WTC11 (cell line): Measurements from ENCODE around the gene PARP2. TPM values are rescaled to one million over a fixed set of nuclear protein-coding genes. Genes with fewer than 3 reads are reported as not detected.
"Not testable (repeated sequence)": the region's sequence is repeated elsewhere in the genome, so short reads cannot be mapped to it uniquely, and the experiment has no call there.

Experiments
- ATAC-seq: fragments of 200-7000 bp; cut with Tn5 transposase; 2 replicates; pipeline ENCODE4 v1.10.0; 2021; ENCODE audit warnings: mild to moderate bottlenecking, moderate library complexity
- CTCF ChIA-PET: fragments of 300-600 bp; sonication (Branson Sonifier 250); formaldehyde crosslinking; loops from one replicate; lab custom pipeline; 2021; ENCODE audit warnings: antibody characterized with exemption; lab: Charles Lee
- POLR2A ChIA-PET: fragments of 350-600 bp; sonication (Branson Sonifier 250); formaldehyde crosslinking; loops from one replicate; lab custom pipeline; 2021; ENCODE audit warnings: antibody characterized with exemption; lab: Charles Lee
- DNase-seq: peaks from one replicate; pipeline ENCODE4 v3.0.0; 2021; ENCODE audit warnings: low spot score
- H3K27ac Mint-ChIP-seq: 2 replicates; pipeline ENCODE4 v1.8.0; 2021; ENCODE audit warnings: mixed read lengths
- H3K27me3 Mint-ChIP-seq: 2 replicates; pipeline ENCODE4 v1.8.0; 2021; ENCODE audit warnings: low read depth, mild to moderate bottlenecking, moderate library complexity, mixed read lengths
- H3K36me3 Mint-ChIP-seq: 2 replicates; pipeline ENCODE4 v1.8.0; 2021; ENCODE audit warnings: mixed read lengths
- H3K4me1 Mint-ChIP-seq: 2 replicates; pipeline ENCODE4 v1.8.0; 2022; ENCODE audit warnings: mixed read lengths
- H3K4me3 Mint-ChIP-seq: 2 replicates; pipeline ENCODE4 v1.8.0; 2021; ENCODE audit warnings: mild to moderate bottlenecking, moderate library complexity, mixed read lengths
- H3K9me3 Mint-ChIP-seq: 2 replicates; pipeline ENCODE4 v1.8.0; 2021; ENCODE audit warnings: mixed read lengths
- ATF2 ChIP-seq: sonication (generic); formaldehyde crosslinking; IDR thresholded peaks from 2 replicates; pipeline ENCODE4 v1.8.1; 2022; ENCODE audit warnings: low read depth, missing genetic modification reagents, borderline replicate concordance
- CTCF ChIP-seq: fragments of 200-600 bp; IDR thresholded peaks from 2 replicates; pipeline ENCODE4 v1.8.0; 2022; ENCODE audit warnings: antibody characterized with exemption
- HMGA2 ChIP-seq: fragments of 250-450 bp; sonication (Bioruptor Pico); IDR thresholded peaks from 2 replicates; pipeline ENCODE4 v1.4.0; 2021; ENCODE audit warnings: mild to moderate bottlenecking, moderate library complexity
- KAT7 ChIP-seq: sonication (generic); formaldehyde crosslinking; IDR thresholded peaks from 2 replicates; pipeline ENCODE4 v1.8.1; 2023; ENCODE audit warnings: missing genetic modification reagents, mild to moderate bottlenecking, borderline replicate concordance
- MXD4 ChIP-seq: fragments of 250-450 bp; sonication (Bioruptor Pico); IDR thresholded peaks from 2 replicates; pipeline ENCODE4 v1.8.0; 2021; ENCODE audit warnings: mild to moderate bottlenecking, moderate library complexity, borderline replicate concordance
- MYBL2 ChIP-seq: sonication (generic); formaldehyde crosslinking; IDR thresholded peaks from 2 replicates; pipeline ENCODE4 v1.8.1; 2023; ENCODE audit warnings: mild to moderate bottlenecking, moderate library complexity, missing genetic modification reagents
- NFATC4 ChIP-seq: fragments of 250-450 bp; sonication (Bioruptor Pico); IDR thresholded peaks from 2 replicates; pipeline ENCODE4 v1.9.0; 2021; ENCODE audit warnings: mild to moderate bottlenecking
- NFE2L1 ChIP-seq: sonication (generic); formaldehyde crosslinking; IDR thresholded peaks from 2 replicates; pipeline ENCODE4 v1.8.1; 2023; ENCODE audit warnings: missing genetic modification reagents
- NR1H2 ChIP-seq: sonication (generic); formaldehyde crosslinking; IDR thresholded peaks from 2 replicates; pipeline ENCODE4 v1.9.0; 2021; ENCODE audit warnings: mild to moderate bottlenecking, moderate library complexity, missing genetic modification reagents
- NR2C2 ChIP-seq: sonication (generic); formaldehyde crosslinking; IDR thresholded peaks from 2 replicates; pipeline ENCODE4 v1.8.0; 2022; ENCODE audit warnings: mild to moderate bottlenecking, missing genetic modification reagents
- RELA ChIP-seq: sonication (generic); formaldehyde crosslinking; IDR thresholded peaks from 2 replicates; pipeline ENCODE4 v1.8.1; 2022; ENCODE audit warnings: missing genetic modification reagents, mild to moderate bottlenecking, borderline replicate concordance
- SMAD3 ChIP-seq: sonication (generic); formaldehyde crosslinking; IDR thresholded peaks from 2 replicates; pipeline ENCODE4 v1.8.0; 2022; ENCODE audit warnings: missing genetic modification reagents, mild to moderate bottlenecking, borderline replicate concordance
- SMAD4 ChIP-seq: sonication (generic); formaldehyde crosslinking; IDR thresholded peaks from 2 replicates; pipeline ENCODE4 v1.8.0; 2022; ENCODE audit warnings: mild to moderate bottlenecking, missing genetic modification reagents
- SP1 ChIP-seq: sonication (generic); formaldehyde crosslinking; conservative IDR thresholded peaks from 2 replicates; pipeline ENCODE4 v1.8.1; 2022; ENCODE audit warnings: missing genetic modification reagents
- TCF7 ChIP-seq: sonication (generic); formaldehyde crosslinking; IDR thresholded peaks from 2 replicates; pipeline ENCODE4 v1.8.0; 2022; ENCODE audit warnings: mild to moderate bottlenecking, low read depth, missing genetic modification reagents, moderate library complexity
- TEAD1 ChIP-seq: sonication (generic); formaldehyde crosslinking; IDR thresholded peaks from 2 replicates; pipeline ENCODE4 v1.8.0; 2022; ENCODE audit warnings: mild to moderate bottlenecking, missing genetic modification reagents
- USF1 ChIP-seq: sonication (generic); formaldehyde crosslinking; IDR thresholded peaks from 2 replicates; pipeline ENCODE4 v1.8.0; 2022; ENCODE audit warnings: mild to moderate bottlenecking, missing genetic modification reagents
- ZBTB21 ChIP-seq: sonication (generic); formaldehyde crosslinking; IDR thresholded peaks from 2 replicates; pipeline ENCODE4 v1.8.1; 2023; ENCODE audit warnings: mild to moderate bottlenecking, missing genetic modification reagents, borderline replicate concordance
- ZNF416 ChIP-seq: fragments of 250-450 bp; sonication (Bioruptor Pico); IDR thresholded peaks from 2 replicates; pipeline ENCODE4 v1.9.0; 2021; ENCODE audit warnings: mild to moderate bottlenecking, inconsistent platforms
- ZSCAN18 ChIP-seq: fragments of 250-450 bp; sonication (Bioruptor Pico); IDR thresholded peaks from 2 replicates; pipeline ENCODE4 v2.1.2; 2022; ENCODE audit warnings: mild to moderate bottlenecking, moderate library complexity
- total RNA-seq: library from RNA; stranded (reverse); gene quantifications from 3 replicates; pipeline ENCODE4 v1.2.3, GENCODE V29; 2021
- TF ChIP-seq, protein P1 (sequence below): sonication (generic); formaldehyde crosslinking; IDR thresholded peaks from 2 replicates; pipeline ENCODE4 v1.8.1; 2023; ENCODE audit warnings: mild to moderate bottlenecking, missing genetic modification reagents
- TF ChIP-seq, protein P2 (sequence below): fragments of 250-450 bp; sonication (Bioruptor Pico); conservative IDR thresholded peaks from 2 replicates; pipeline ENCODE4 v1.9.0; 2021; ENCODE audit warnings: mild to moderate bottlenecking

Gene PARP2
- total RNA-seq, 1 experiment from 2014 or later = 37.1 TPM

DNA sequence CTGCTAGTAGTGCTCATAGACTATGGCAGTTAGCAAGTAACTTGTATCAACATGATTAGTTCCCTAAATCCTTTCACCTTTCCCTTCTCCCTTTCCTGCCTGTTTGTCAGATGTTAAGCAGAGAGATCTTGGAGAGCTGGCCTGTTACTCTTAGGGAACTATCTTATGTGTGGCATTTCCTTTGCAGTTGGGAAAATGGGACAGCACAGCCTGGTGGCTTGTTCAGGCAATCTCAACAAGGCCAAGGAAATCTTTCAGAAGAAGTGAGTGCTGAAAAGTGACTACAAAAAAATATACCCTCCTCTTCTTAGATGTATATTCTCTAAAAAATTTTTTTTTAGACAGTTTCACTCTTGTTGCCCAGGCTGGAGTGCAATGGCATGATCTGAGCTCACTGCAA is 7.4 kb downstream of the PARP2 start:
- H3K27me3 Mint-ChIP-seq = no peaks in the 10 kb centered on the region
- CTCF ChIA-PET = no interaction called here
- H3K9me3 Mint-ChIP-seq = no peaks in the 10 kb centered on the region
- no peak for DNase-seq
- peaks cover 74% of the 10 kb centered on the region for H3K36me3 Mint-ChIP-seq
- H3K27ac Mint-ChIP-seq = no peak overlapping the region
- H3K4me1 Mint-ChIP-seq = no peaks in the 10 kb centered on the region
- H3K4me3 Mint-ChIP-seq = no peak overlapping the region
- TF ChIP-seq ATF2 (CRISPR knock-in tag) = no peak
- no peak for TF ChIP-seq NFE2L1
- TF ChIP-seq, all 79 proteins: peak for 0
- no peak for ATAC-seq
- POLR2A ChIA-PET = no interaction called here

DNA sequence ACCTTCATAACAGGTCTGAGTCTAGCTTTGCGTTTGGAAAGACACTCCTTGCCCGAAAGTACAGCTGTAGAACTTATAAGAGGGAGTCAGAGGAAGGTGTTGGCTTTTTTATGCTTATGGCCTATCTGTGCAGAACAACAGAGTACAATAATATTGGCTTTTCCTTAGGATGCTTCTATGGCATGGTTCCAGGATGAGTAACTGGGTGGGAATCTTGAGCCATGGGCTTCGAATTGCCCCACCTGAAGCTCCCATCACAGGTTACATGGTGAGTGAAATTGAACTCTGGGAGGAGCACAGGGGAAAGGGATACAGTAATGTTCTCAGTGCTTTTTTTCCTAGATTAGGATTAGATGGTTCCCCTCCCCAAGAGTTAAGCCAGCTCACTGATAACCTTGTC is 13.0 kb downstream of the PARP2 start:
- H3K36me3 Mint-ChIP-seq = peaks cover 78% of the 10 kb centered on the region
- TF ChIP-seq ZNF416 = no peak
- no peak for TF ChIP-seq TEAD1 (CRISPR knock-in tag)
- TF ChIP-seq, protein P1, sequence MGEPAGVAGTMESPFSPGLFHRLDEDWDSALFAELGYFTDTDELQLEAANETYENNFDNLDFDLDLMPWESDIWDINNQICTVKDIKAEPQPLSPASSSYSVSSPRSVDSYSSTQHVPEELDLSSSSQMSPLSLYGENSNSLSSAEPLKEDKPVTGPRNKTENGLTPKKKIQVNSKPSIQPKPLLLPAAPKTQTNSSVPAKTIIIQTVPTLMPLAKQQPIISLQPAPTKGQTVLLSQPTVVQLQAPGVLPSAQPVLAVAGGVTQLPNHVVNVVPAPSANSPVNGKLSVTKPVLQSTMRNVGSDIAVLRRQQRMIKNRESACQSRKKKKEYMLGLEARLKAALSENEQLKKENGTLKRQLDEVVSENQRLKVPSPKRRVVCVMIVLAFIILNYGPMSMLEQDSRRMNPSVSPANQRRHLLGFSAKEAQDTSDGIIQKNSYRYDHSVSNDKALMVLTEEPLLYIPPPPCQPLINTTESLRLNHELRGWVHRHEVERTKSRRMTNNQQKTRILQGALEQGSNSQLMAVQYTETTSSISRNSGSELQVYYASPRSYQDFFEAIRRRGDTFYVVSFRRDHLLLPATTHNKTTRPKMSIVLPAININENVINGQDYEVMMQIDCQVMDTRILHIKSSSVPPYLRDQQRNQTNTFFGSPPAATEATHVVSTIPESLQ (CRISPR knock-in tag) = no peak
- TF ChIP-seq NR1H2 (CRISPR knock-in tag) = no peak
- TF ChIP-seq KAT7 (CRISPR knock-in tag) = no peak
- no peak for TF ChIP-seq RELA (CRISPR knock-in tag)
- TF ChIP-seq, protein P2, sequence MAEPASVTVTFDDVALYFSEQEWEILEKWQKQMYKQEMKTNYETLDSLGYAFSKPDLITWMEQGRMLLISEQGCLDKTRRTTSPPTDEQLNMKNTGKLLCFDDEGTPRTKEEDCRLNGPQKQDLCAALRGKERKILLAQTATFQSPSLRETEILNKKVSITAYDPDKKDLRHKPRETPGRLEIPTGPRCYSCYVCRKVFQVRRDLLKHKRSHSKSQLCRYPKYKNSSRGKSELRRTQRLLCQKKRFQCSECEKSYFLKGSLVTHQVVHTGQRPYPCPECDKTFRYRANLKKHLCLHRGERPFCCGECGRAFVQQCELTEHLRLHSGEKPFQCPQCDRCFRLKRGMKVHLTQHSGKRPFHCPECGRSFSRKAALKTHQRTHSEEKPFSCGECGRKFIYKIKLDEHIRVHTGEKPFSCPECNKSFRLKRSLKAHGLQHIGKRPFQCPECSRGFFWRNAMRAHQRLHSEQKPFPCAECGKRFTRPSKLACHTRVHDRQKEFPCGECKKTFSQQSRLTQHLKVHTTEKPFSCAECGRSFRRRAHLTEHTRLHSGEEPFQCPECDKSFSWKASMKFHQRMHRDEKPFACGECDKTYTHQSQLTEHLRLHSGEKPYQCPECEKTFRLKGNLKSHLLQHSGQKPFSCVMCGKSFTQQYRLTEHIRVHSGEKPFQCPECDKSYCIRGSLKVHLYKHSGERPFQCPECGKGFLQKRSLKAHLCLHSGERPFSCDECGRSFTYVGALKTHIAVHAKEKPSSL (CRISPR knock-in tag) = no peak
- TF ChIP-seq USF1 (CRISPR knock-in tag) = no peak
- TF ChIP-seq ZBTB21 (CRISPR knock-in tag) = no peak
- no peak for TF ChIP-seq MYBL2 (CRISPR knock-in tag)
- no peak for TF ChIP-seq HMGA2 (CRISPR knock-in tag)
- no peak for TF ChIP-seq NR2C2
- no peak for TF ChIP-seq CTCF
- TF ChIP-seq MXD4 (CRISPR knock-in tag) = no peak
- no peak for TF ChIP-seq SP1 (CRISPR knock-in tag)
- no peak for TF ChIP-seq SMAD3
- no peak for TF ChIP-seq SMAD4
- TF ChIP-seq NFATC4 (CRISPR knock-in tag) = no peak
- no peak for TF ChIP-seq TCF7
- no peak for TF ChIP-seq ZSCAN18 (CRISPR knock-in tag)
- TF ChIP-seq, all 79 proteins: peak for 0
- CTCF ChIA-PET = interaction anchor here (1.1 kb wide), 1 partner anchor 257 kb away, joined by 3 read pairs; no protein-coding TSS in a partner anchor
- Mint-ChIP-seq H3K27ac (no peak overlapping the region), H3K4me3 (no peak overlapping the region), H3K27me3 (no peaks in the 10 kb centered on the region), H3K9me3 (no peaks in the 10 kb centered on the region), H3K4me1 (no peaks in the 10 kb centered on the region)
- ATAC-seq = no peak
- POLR2A ChIA-PET = interaction anchor here (1.0 kb wide), 1 partner anchor 13 kb away, joined by 4 read pairs; the partner anchor contains the start of gene PARP2
- DNase-seq = no peak

GRCh38 chr14:20358474-20358873 is 15.0 kb downstream of the PARP2 start:
- H3K4me3 Mint-ChIP-seq = not testable (repeated sequence)

More at GRCh38 chr14:20358474-20358873, 15.0 kb downstream of the PARP2 start:
- DNase-seq, H3K27me3 Mint-ChIP-seq, CTCF ChIA-PET, H3K4me1 Mint-ChIP-seq, H3K27ac Mint-ChIP-seq, ATAC-seq, H3K9me3 Mint-ChIP-seq, POLR2A ChIA-PET: not testable (repeated sequence)
- H3K36me3 Mint-ChIP-seq = peaks cover 60% of the 10 kb centered on the region
